ENCODE data around the gene RGS9.

The RGS9 gene

DNA sequence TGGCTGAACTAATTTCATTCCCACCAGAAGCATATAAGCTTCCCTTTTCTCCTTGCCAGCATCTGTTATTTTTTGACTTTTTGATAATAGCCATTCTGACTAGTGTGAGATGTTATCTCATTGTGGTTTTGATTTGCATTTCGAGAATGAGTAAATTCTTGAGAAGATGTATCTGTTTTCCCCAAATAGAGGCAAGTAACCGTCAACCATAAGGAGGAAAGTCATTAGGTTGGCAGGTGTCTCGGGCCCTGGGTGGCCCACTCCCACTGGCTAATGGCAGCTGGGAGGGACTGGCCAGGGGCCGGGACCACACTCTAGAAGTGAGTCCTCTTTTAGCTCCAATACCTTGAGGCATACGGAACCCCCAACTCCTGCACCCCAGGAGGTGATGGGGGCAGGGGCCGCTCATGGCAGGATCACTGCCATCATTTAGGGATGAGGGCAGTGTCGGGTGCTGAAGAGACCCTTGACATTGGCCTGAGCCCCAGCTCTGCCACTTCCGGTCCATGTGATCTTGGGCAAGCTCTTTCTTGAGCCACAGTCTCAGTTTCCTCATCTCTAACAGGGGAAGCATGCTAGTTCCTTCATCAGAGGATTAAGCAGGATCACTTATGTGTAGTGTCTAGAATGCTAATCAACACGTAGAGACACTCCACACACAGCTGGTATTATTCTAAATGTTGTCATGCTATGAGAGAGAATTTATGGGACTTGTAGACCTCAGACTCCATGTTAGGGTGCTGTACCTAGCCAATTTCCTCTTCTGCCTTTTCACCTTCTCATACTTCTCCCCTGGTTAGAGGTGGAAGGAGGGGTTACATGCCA, 44.3 kb downstream of the RGS9 start:
- TF ChIP-seq, protein P1, sequence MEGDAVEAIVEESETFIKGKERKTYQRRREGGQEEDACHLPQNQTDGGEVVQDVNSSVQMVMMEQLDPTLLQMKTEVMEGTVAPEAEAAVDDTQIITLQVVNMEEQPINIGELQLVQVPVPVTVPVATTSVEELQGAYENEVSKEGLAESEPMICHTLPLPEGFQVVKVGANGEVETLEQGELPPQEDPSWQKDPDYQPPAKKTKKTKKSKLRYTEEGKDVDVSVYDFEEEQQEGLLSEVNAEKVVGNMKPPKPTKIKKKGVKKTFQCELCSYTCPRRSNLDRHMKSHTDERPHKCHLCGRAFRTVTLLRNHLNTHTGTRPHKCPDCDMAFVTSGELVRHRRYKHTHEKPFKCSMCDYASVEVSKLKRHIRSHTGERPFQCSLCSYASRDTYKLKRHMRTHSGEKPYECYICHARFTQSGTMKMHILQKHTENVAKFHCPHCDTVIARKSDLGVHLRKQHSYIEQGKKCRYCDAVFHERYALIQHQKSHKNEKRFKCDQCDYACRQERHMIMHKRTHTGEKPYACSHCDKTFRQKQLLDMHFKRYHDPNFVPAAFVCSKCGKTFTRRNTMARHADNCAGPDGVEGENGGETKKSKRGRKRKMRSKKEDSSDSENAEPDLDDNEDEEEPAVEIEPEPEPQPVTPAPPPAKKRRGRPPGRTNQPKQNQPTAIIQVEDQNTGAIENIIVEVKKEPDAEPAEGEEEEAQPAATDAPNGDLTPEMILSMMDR (IDR thresholded peaks at IDR 0.05; ENCODE audit: low read depth, low read length, missing control alignments) = no peak
- Histone ChIP-seq H3K4me3 (ENCODE audit: low read depth, low read length) (no peak overlapping the region), H3K27me3 (replicated peaks) (no peaks in the 10 kb centered on the region), H3K36me3 (replicated peaks) (no peaks in the 10 kb centered on the region), H3K27ac (no peak overlapping the region)
- no peak for DNase-seq
- in situ Hi-C loops (cut with HindIII; ENCODE audit: low pct_ligation_motif_present, low sequenced_read_pairs) = no loop called here

DNA sequence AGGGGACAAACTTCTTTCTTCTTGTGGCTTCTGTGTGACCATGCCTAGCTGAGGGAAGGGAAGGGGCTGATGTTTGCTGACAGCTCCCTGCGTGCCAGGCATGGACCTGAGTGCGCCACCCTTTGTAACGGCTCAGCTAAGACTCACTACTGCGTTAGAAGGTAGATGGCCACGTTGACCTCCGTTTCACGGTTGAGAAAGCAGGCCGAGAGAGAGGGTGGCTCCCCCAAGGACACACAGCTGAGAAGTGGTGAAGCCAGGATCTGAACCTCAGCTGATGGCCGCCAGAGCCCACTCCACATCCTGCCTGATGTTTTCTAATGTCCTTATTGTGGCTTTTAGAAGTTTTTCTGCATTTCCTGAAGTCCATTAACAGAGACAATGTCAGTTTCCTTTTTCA, 45.1 kb downstream of the RGS9 start:
- Histone ChIP-seq H3K27ac (no peak overlapping the region), H3K27me3 (replicated peaks) (no peaks in the 10 kb centered on the region), H3K36me3 (replicated peaks) (no peaks in the 10 kb centered on the region), H3K4me3 (ENCODE audit: low read depth, low read length) (no peak overlapping the region)
- TF ChIP-seq, protein P1 (IDR thresholded peaks at IDR 0.05; ENCODE audit: low read depth, low read length, missing control alignments) = no peak
- DNase-seq = no peak
- in situ Hi-C loops (cut with HindIII; ENCODE audit: low pct_ligation_motif_present, low sequenced_read_pairs) = no loop called here

GRCh38 chr17:65183736-65184135, 46.6 kb downstream of the RGS9 start:
- Histone ChIP-seq H3K4me3 (ENCODE audit: low read depth, low read length) (no peak overlapping the region), H3K27me3 (replicated peaks) (no peaks in the 10 kb centered on the region), H3K27ac (no peak overlapping the region), H3K36me3 (replicated peaks) (no peaks in the 10 kb centered on the region)
- TF ChIP-seq, protein P1 (IDR thresholded peaks at IDR 0.05; ENCODE audit: low read depth, low read length, missing control alignments) = no peak
- DNase-seq = no peak
- in situ Hi-C loops (cut with HindIII; ENCODE audit: low pct_ligation_motif_present, low sequenced_read_pairs) = no loop called here

GRCh38 chr17:65184235-65184959, 47.2 kb downstream of the RGS9 start:
- TF ChIP-seq, protein P1 (IDR thresholded peaks at IDR 0.05; ENCODE audit: low read depth, low read length, missing control alignments) = no peak
- no peak overlapping the region for H3K27ac ChIP-seq
- DNase-seq = no peak
- in situ Hi-C loops (cut with HindIII; ENCODE audit: low pct_ligation_motif_present, low sequenced_read_pairs) = no loop called here
- H3K36me3 ChIP-seq (replicated peaks) = no peaks in the 10 kb centered on the region
- no peak overlapping the region for H3K4me3 ChIP-seq (ENCODE audit: low read depth, low read length)
- no peaks in the 10 kb centered on the region for H3K27me3 ChIP-seq (replicated peaks)

- Histone ChIP-seq H3K4me3 (ENCODE audit: low read depth, low read length) (no peak overlapping the region), H3K36me3 (replicated peaks) (no peaks in the 10 kb centered on the region), H3K27me3 (replicated peaks) (no peaks in the 10 kb centered on the region), H3K27ac (no peak overlapping the region)
- in situ Hi-C loops (cut with HindIII; ENCODE audit: low pct_ligation_motif_present, low sequenced_read_pairs) = no loop called here
- TF ChIP-seq, protein P1 (IDR thresholded peaks at IDR 0.05; ENCODE audit: low read depth, low read length, missing control alignments) = no peak
- DNase-seq = no peak
Observed at GRCh38 chr17:65185062-65185461, 47.9 kb downstream of the RGS9 start.
